H1 (cell line): ENCODE results near the gene WEE1. TPM values are rescaled to one million over a fixed set of nuclear protein-coding genes. Genes with fewer than 3 reads are reported as not detected.

ENCODE experiments used
- CTCF ChIA-PET: fragments of 300-600 bp; sonication (Branson Sonifier 250); formaldehyde crosslinking; loops from one replicate; lab custom pipeline; 2021; ENCODE audit not compliant: partially characterized antibody; lab: Charles Lee
- POLR2A ChIA-PET: fragments of 300-600 bp; sonication (Branson Sonifier 250); formaldehyde crosslinking; loops from one replicate; lab custom pipeline; 2021; ENCODE audit warnings: inconsistent platforms; ENCODE audit not compliant: partially characterized antibody; lab: Charles Lee
- DNase-seq, 2 experiments: peaks; one replicate each; pipeline versions ENCODE4 v3.0.0 to v3.0.0-alpha.2; 2010 to 2022; ENCODE audit warnings: low spot score in 2 of 2, low read depth in 1 of 2, mixed read lengths in 1 of 2
- FAIRE-seq: peaks from 2 replicates; lab custom pipeline; 2011; peaks lifted over from hg19 to GRCh38; lab: Jason Lieb, UNC
- H2AFZ ChIP-seq: 2 replicates; pipeline ENCODE4 v1.8.1; 2012; ENCODE audit warnings: low read length, inconsistent platforms
- H2AK5ac ChIP-seq: 2 replicates; pipeline ENCODE4 v1.6.1; 2013; ENCODE audit warnings: low read depth, low read length
- H2BK120ac ChIP-seq: replicated peaks from 2 replicates; pipeline ENCODE3; 2013; ENCODE audit warnings: low read depth, low read length, inconsistent platforms
- H2BK12ac ChIP-seq: 2 replicates; pipeline ENCODE4 v1.6.1; 2013; ENCODE audit warnings: low read depth, low read length
- H2BK15ac ChIP-seq: 2 replicates; pipeline ENCODE4 v1.6.1; 2013; ENCODE audit warnings: low read length
- H2BK20ac ChIP-seq: 2 replicates; pipeline ENCODE4 v1.6.1; 2013; ENCODE audit warnings: low read length
- H2BK5ac ChIP-seq: 2 replicates; pipeline ENCODE4 v1.6.1; 2013; ENCODE audit warnings: low read depth, low read length
- H3K14ac ChIP-seq: 2 replicates; pipeline ENCODE4 v1.6.1; 2013; ENCODE audit warnings: inconsistent platforms; ENCODE audit not compliant: insufficient read length
- H3K18ac ChIP-seq: 2 replicates; pipeline ENCODE4 v1.6.1; 2013; ENCODE audit warnings: low read length; ENCODE audit errors: extremely low read depth
- H3K23ac ChIP-seq: 2 replicates; pipeline ENCODE4 v1.6.1; 2013; ENCODE audit warnings: inconsistent platforms; ENCODE audit not compliant: insufficient read length
- H3K23me2 ChIP-seq: 2 replicates; pipeline ENCODE4 v1.6.1; 2013; ENCODE audit warnings: low read depth, low read length
- H3K27ac ChIP-seq: 2 replicates; pipeline ENCODE4 v1.6.1; 2011; ENCODE audit warnings: low read depth, low read length, inconsistent platforms
- H3K27me3 ChIP-seq, 4 experiments: replicated peaks in 1 of 4; 1 replicate in 1 of 4; 2 replicates in 3 of 4; pipeline versions ENCODE4 v1.6.1 to v1.8.1; 2011 to 2013; ENCODE audit warnings: low read length in 3 of 4, mild to moderate bottlenecking in 3 of 4, inconsistent platforms in 2 of 4, mixed read lengths in 2 of 4, moderate library complexity in 1 of 4; ENCODE audit not compliant: control insufficient read depth in 3 of 4, insufficient read depth in 3 of 4; ENCODE audit errors: extremely low read depth in 1 of 4
- H3K36me3 ChIP-seq, 4 experiments: 2 replicates each; pipeline versions ENCODE4 v1.6.1 to v1.8.1; 2011 to 2013; ENCODE audit warnings: mild to moderate bottlenecking in 4 of 4, low read length in 3 of 4, moderate library complexity in 2 of 4, control low read depth in 1 of 4, inconsistent platforms in 1 of 4; ENCODE audit not compliant: insufficient read depth in 4 of 4, control insufficient read depth in 2 of 4
- H3K4ac ChIP-seq: replicated peaks from 2 replicates; pipeline ENCODE3; 2013; ENCODE audit warnings: low read length, low read depth, mixed read lengths, inconsistent platforms; ENCODE audit not compliant: insufficient read length
- H3K4me1 ChIP-seq, 4 experiments: replicated peaks in 1 of 4; 1 replicate in 1 of 4; 2 replicates in 3 of 4; pipeline versions ENCODE4 v1.6.1 to v1.8.1; 2011 to 2013; ENCODE audit warnings: low read length in 3 of 4, inconsistent platforms in 2 of 4, mixed read lengths in 1 of 4; ENCODE audit not compliant: insufficient read depth in 4 of 4, control insufficient read depth in 3 of 4
- H3K4me2 ChIP-seq, 2 experiments: 2 replicates each; pipeline versions ENCODE4 v1.6.1 to v1.8.1; 2011 to 2013; ENCODE audit warnings: low read depth in 2 of 2, low read length in 2 of 2, control low read depth in 1 of 2, inconsistent platforms in 1 of 2, mild to moderate bottlenecking in 1 of 2; ENCODE audit not compliant: insufficient read depth in 1 of 2
- H3K4me3 ChIP-seq, 4 experiments: fragments of 200-600, 300-600 bp in 1 of 4; sonication (generic), shearing (Covaris generic), sonication (Bioruptor Twin) in 1 of 4; 2 replicates each; pipeline versions ENCODE4 v1.5.1 to v1.8.1; 2011 to 2016; ENCODE audit warnings: low read length in 4 of 4, low read depth in 3 of 4, control low read depth in 2 of 4, inconsistent platforms in 2 of 4, mild to moderate bottlenecking in 2 of 4, mixed read lengths in 1 of 4, moderate library complexity in 1 of 4; ENCODE audit not compliant: insufficient read depth in 2 of 4; ENCODE audit errors: extremely low read depth in 1 of 4
- H3K56ac ChIP-seq: replicated peaks from 2 replicates; pipeline ENCODE3; 2013; ENCODE audit warnings: low read depth, mild to moderate bottlenecking, mixed read lengths, low read length, inconsistent platforms; ENCODE audit not compliant: insufficient read length
- H3K79me1 ChIP-seq: 2 replicates; pipeline ENCODE4 v1.6.1; 2013; ENCODE audit warnings: low read depth, low read length, control low read depth
- H3K79me2 ChIP-seq, 2 experiments: 2 replicates each; pipeline versions ENCODE4 v1.6.1 to v1.8.1; 2012 to 2013; ENCODE audit warnings: low read length in 2 of 2, mild to moderate bottlenecking in 2 of 2, inconsistent platforms in 1 of 2; ENCODE audit not compliant: insufficient read depth in 2 of 2, control insufficient read depth in 1 of 2
- H3K9ac ChIP-seq, 4 experiments: replicated peaks in 1 of 4; 1 replicate in 1 of 4; 2 replicates in 3 of 4; pipeline versions ENCODE4 v1.6.1 to v1.8.1; 2011 to 2013; ENCODE audit warnings: low read depth in 3 of 4, low read length in 3 of 4, control low read depth in 2 of 4, mild to moderate bottlenecking in 2 of 4, moderate library complexity in 2 of 4, inconsistent platforms in 1 of 4; ENCODE audit errors: extremely low read depth in 1 of 4
- H3K9me3 ChIP-seq, 2 experiments: 2 replicates each; pipeline versions ENCODE4 v1.6.1 to v1.8.1; 2012 to 2013; ENCODE audit warnings: mild to moderate bottlenecking in 2 of 2, moderate library complexity in 2 of 2, control low read depth in 1 of 2, inconsistent platforms in 1 of 2, low read depth in 1 of 2, low read length in 1 of 2, mixed read lengths in 1 of 2; ENCODE audit not compliant: insufficient read depth in 2 of 2
- H4K20me1 ChIP-seq, 2 experiments: replicated peaks in 1 of 2; 2 replicates each; pipeline versions ENCODE3 to v1.8.1; 2011 to 2013; ENCODE audit warnings: inconsistent platforms in 2 of 2, low read length in 2 of 2, mild to moderate bottlenecking in 1 of 2; ENCODE audit not compliant: insufficient read depth in 2 of 2, control insufficient read depth in 1 of 2
- H4K5ac ChIP-seq: 2 replicates; pipeline ENCODE4 v1.6.1; 2013; ENCODE audit warnings: low read length, low read depth, mixed read lengths, inconsistent platforms; ENCODE audit not compliant: insufficient read length
- H4K8ac ChIP-seq: 2 replicates; pipeline ENCODE4 v1.8.0; 2013; ENCODE audit warnings: mild to moderate bottlenecking, moderate library complexity, low read length, inconsistent platforms; ENCODE audit not compliant: insufficient read depth; ENCODE audit errors: extremely low read depth
- H4K91ac ChIP-seq: replicated peaks from 2 replicates; pipeline ENCODE3; 2013; ENCODE audit warnings: low read length, mixed read lengths, inconsistent platforms; ENCODE audit not compliant: insufficient read length
- CBX8 ChIP-seq: fragments of 300-800, 300-1000 bp; sonication (generic); IDR thresholded peaks from 2 replicates; pipeline ENCODE4 v1.7.1; 2016; ENCODE audit warnings: low read depth, low read length, borderline replicate concordance
- CHD2 ChIP-seq: IDR thresholded peaks from 2 replicates; pipeline ENCODE4 v1.6.1; 2012; ENCODE audit warnings: low read length, improper control_type of control experiment
- CTBP2 ChIP-seq: IDR thresholded peaks from 2 replicates; pipeline ENCODE4 v1.7.0; 2011; ENCODE audit warnings: borderline replicate concordance, mild to moderate bottlenecking, moderate library complexity, mixed read lengths, low read length; ENCODE audit not compliant: insufficient read depth, insufficient read length
- EP300 ChIP-seq, 2 experiments: IDR thresholded peaks; 1 replicate in 1 of 2; 2 replicates in 1 of 2; pipeline ENCODE4 v1.6.1; 2011 to 2012; ENCODE audit warnings: low read depth in 2 of 2, low read length in 2 of 2, mild to moderate bottlenecking in 2 of 2, borderline replicate concordance in 1 of 2, inconsistent platforms in 1 of 2, moderate library complexity in 1 of 2
- JUN ChIP-seq: IDR thresholded peaks from 2 replicates; pipeline ENCODE4 v1.6.1; 2011; ENCODE audit warnings: low read depth, mild to moderate bottlenecking, improper control_type of control experiment, low read length
- JUND ChIP-seq: IDR thresholded peaks from 2 replicates; pipeline ENCODE4 v1.6.1; 2011; ENCODE audit warnings: mild to moderate bottlenecking, improper control_type of control experiment, low read length
- POLR2AphosphoS5 ChIP-seq: IDR thresholded peaks from 2 replicates; pipeline ENCODE4 v1.6.1; 2011; ENCODE audit warnings: low read depth, low read length
- RAD21 ChIP-seq, 2 experiments: IDR thresholded peaks in 1 of 2; conservative IDR thresholded peaks in 1 of 2; 2 replicates each; pipeline ENCODE4 v1.6.1; 2011; ENCODE audit warnings: low read depth in 2 of 2, low read length in 2 of 2, improper control_type of control experiment in 1 of 2, inconsistent platforms in 1 of 2, mild to moderate bottlenecking in 1 of 2, moderate library complexity in 1 of 2
- RNF2 ChIP-seq: fragments of 200-900, 300-1000 bp; sonication (generic); IDR thresholded peaks from 2 replicates; pipeline ENCODE4 v1.7.1; 2016; ENCODE audit warnings: borderline replicate concordance, low read depth, mild to moderate bottlenecking, antibody characterized with exemption, low read length; ENCODE audit not compliant: poor library complexity, severe bottlenecking; ENCODE audit errors: missing control alignments
- RXRA ChIP-seq: IDR thresholded peaks from 2 replicates; pipeline ENCODE4 v1.6.1; 2011; ENCODE audit warnings: low read depth, mild to moderate bottlenecking, low read length, moderate library complexity; ENCODE audit not compliant: insufficient read depth
- SIRT6 ChIP-seq: IDR thresholded peaks from one replicate; pipeline ENCODE4 v1.7.1; 2012; ENCODE audit warnings: low read length, inconsistent platforms
- SP1 ChIP-seq: IDR thresholded peaks from 2 replicates; pipeline ENCODE4 v1.6.1; 2011; ENCODE audit warnings: low read depth, low read length
- TBP ChIP-seq: IDR thresholded peaks from 2 replicates; pipeline ENCODE4 v1.6.1; 2011; ENCODE audit warnings: low read depth, low read length, improper control_type of control experiment
- USF2 ChIP-seq: IDR thresholded peaks from 2 replicates; pipeline ENCODE4 v1.6.1; 2011; ENCODE audit warnings: low read length, improper control_type of control experiment
- polyA plus RNA-seq, 7 experiments: library from polyadenylated mRNA; depleted of rRNA in 3 of 7; stranded (reverse) in 5 of 7; unstranded in 2 of 7; fragments of >200 nt in 5 of 7; fragments of 200-250 nt in 2 of 7; gene quantifications; 1 replicate in 5 of 7; 2 replicates in 1 of 7; 4 replicates in 1 of 7; pipeline versions ENCODE4 v1.2.1 to v1.2.3, GENCODE V29; 2011 to 2013; ENCODE audit warnings: missing spikeins in 2 of 7, mixed read lengths in 2 of 7
- total RNA-seq: library from RNA; stranded (reverse); fragmentation: NEBNext Ultra II Directional; extraction: Animal tissue kit (Norgen Biotek cat#: 25700); gene quantifications from 2 replicates; pipeline ENCODE4 v1.2.1, GENCODE V29; 2021

WEE1 gene
- total and polyA plus RNA-seq, 2 of the 8 experiments (the other 6 are each of a cell fraction or from before 2014, with no cell fraction given): 40.8 to 120 TPM

DNA sequence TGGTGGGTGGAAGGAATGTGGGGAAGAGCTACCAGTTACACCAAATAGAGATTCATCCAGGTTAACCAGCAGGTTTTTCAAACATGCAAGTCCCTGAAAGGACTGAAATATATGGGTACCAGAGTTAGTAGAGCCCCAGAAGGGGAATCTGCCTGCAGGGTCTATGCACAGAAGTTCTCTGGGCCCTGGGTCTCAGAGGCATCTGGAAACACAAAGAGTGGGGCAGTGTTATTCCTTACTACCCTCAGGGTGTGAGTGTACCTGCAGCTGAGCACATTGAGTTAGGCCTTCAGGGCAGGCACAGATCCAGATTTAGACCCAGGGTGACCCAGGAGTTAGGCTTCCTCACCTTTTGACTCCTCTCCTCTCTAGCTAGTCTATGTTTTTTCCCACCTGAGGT lies 46.5 kb downstream of the WEE1 start:
- CTCF ChIA-PET: interaction anchor here (0.8 kb wide), 2 partner anchors 12 to 85 kb away, joined by 3 read pairs; no protein-coding TSS in a partner anchor
- H4K91ac ChIP-seq: no peak overlapping the region
- H3K36me3 ChIP-seq: no peaks in the 10 kb centered on the region
- no peak overlapping the region for H3K27ac ChIP-seq
- H4K5ac ChIP-seq: no peak overlapping the region
- no peak overlapping the region for H3K18ac ChIP-seq
- no peaks in the 10 kb centered on the region for H4K20me1 ChIP-seq
- no peak overlapping the region for H2BK15ac ChIP-seq
- DNase-seq (no peak), FAIRE-seq (no peak)
- H4K8ac ChIP-seq: no peak overlapping the region
- no peaks in the 10 kb centered on the region for H3K79me1 ChIP-seq
- POLR2A ChIA-PET: interaction anchor here (0.6 to 1.1 kb wide), 2 partner anchors 45 to 196 kb away, joined by 3 read pairs; partner anchors contain the start of gene SWAP70
- H3K14ac ChIP-seq: no peak overlapping the region
- no peak overlapping the region for H2AK5ac ChIP-seq
- no peak overlapping the region for H3K4me2 ChIP-seq
- no peak overlapping the region for H3K4me3 ChIP-seq
- H2BK20ac ChIP-seq: no peak overlapping the region
- no peaks in the 10 kb centered on the region for H3K79me2 ChIP-seq
- H3K9me3 ChIP-seq: no peaks in the 10 kb centered on the region; a peak in 1 of 4 replicates
- no peak overlapping the region for H3K56ac ChIP-seq
- no peak overlapping the region for H2BK120ac ChIP-seq
- H3K9ac ChIP-seq: no peak overlapping the region
- H3K27me3 ChIP-seq: no peaks in the 10 kb centered on the region
- no peak overlapping the region for H2BK12ac ChIP-seq
- no peak overlapping the region for H2BK5ac ChIP-seq
- H2AFZ ChIP-seq: no peak overlapping the region
- no peaks in the 10 kb centered on the region for H3K23me2 ChIP-seq
- H3K4me1 ChIP-seq: peaks cover 0 to 1% (median 0%) of the 10 kb centered on the region in 4 experiments; a peak in 1 of 7 replicates
- H3K4ac ChIP-seq: no peak overlapping the region
- H3K23ac ChIP-seq: no peak overlapping the region
- TF ChIP-seq POLR2AphosphoS5 (no peak), RNF2 (no peak), SP1 (no peak), JUND (no peak), SIRT6 (no peak), EP300 (IDR thresholded peaks at IDR 0.05; ENCODE audit: borderline replicate concordance in 1 of 2, low read depth in 2 of 2, low read length in 2 of 2) (no peak), CTBP2 (no peak), TBP (no peak), RAD21 (IDR thresholded peaks at IDR 0.05 in 1 of 2, conservative IDR thresholded peaks at IDR 0.05 in 1 of 2; ENCODE audit: low read depth in 2 of 2, low read length in 2 of 2) (no peak), RXRA (no peak), USF2 (no peak), CBX8 (no peak), JUN (no peak), CHD2 (no peak)
